Astrocyte (in vitro differentiated cells and primary cell): Measurements from ENCODE around the gene KCNS3. TPM values are rescaled to one million over a fixed set of nuclear protein-coding genes. Genes with fewer than 3 reads are reported as not detected.

Source experiments
- DNase-seq: peaks from one replicate; pipeline ENCODE4 v3.0.0-alpha.2; 2010; ENCODE audit warnings: low read depth
- FAIRE-seq: peaks from 2 replicates; lab custom pipeline; 2011; peaks lifted over from hg19 to GRCh38; lab: Jason Lieb, UNC
- H2AFZ ChIP-seq: 2 replicates; pipeline ENCODE4 v1.6.0; 2012; ENCODE audit warnings: low read depth, low read length, inconsistent platforms
- H3K27ac ChIP-seq: 2 replicates; pipeline ENCODE4 v1.5.1; 2011; ENCODE audit warnings: low read depth, low read length, inconsistent platforms
- H3K27me3 ChIP-seq: 2 replicates; pipeline ENCODE4 v1.6.0; 2011; ENCODE audit warnings: low read length, inconsistent platforms; ENCODE audit not compliant: insufficient read depth
- H3K36me3 ChIP-seq: 2 replicates; pipeline ENCODE4 v1.5.1; 2011; ENCODE audit warnings: low read length, inconsistent platforms; ENCODE audit not compliant: insufficient read depth
- H3K4me1 ChIP-seq: 2 replicates; pipeline ENCODE4 v1.5.1; 2011; ENCODE audit warnings: low read length, inconsistent platforms; ENCODE audit not compliant: insufficient read depth
- H3K4me2 ChIP-seq: 2 replicates; pipeline ENCODE4 v1.6.0; 2012; ENCODE audit warnings: low read length, inconsistent platforms
- H3K4me3 ChIP-seq: 2 replicates; pipeline ENCODE4 v1.5.1; 2011; ENCODE audit warnings: low read depth, mild to moderate bottlenecking, low read length, inconsistent platforms; ENCODE audit not compliant: insufficient read depth
- H3K79me2 ChIP-seq: 2 replicates; pipeline ENCODE4 v1.6.0; 2012; ENCODE audit warnings: mild to moderate bottlenecking, low read length, inconsistent platforms; ENCODE audit not compliant: insufficient read depth
- H3K9ac ChIP-seq: 2 replicates; pipeline ENCODE4 v1.6.0; 2012; ENCODE audit warnings: mild to moderate bottlenecking, low read length, inconsistent platforms
- H3K9me3 ChIP-seq: 2 replicates; pipeline ENCODE4 v1.5.1; 2012; ENCODE audit warnings: low read depth, mild to moderate bottlenecking, low read length, inconsistent platforms; ENCODE audit not compliant: insufficient read depth
- H4K20me1 ChIP-seq: 2 replicates; pipeline ENCODE4 v1.6.0; 2012; ENCODE audit warnings: low read length, inconsistent platforms; ENCODE audit not compliant: insufficient read depth
- H3K27ac Mint-ChIP-seq: one replicate; pipeline ENCODE4 v1.8.0; 2021; ENCODE audit warnings: mild to moderate bottlenecking, mixed read lengths; ENCODE audit not compliant: unreplicated experiment
- H3K27me3 Mint-ChIP-seq: one replicate; pipeline ENCODE4 v1.8.0; 2021; ENCODE audit warnings: low read depth, mixed read lengths; ENCODE audit not compliant: unreplicated experiment
- H3K36me3 Mint-ChIP-seq: one replicate; pipeline ENCODE4 v1.8.0; 2021; ENCODE audit warnings: low read depth, mixed read lengths; ENCODE audit not compliant: unreplicated experiment
- H3K4me1 Mint-ChIP-seq: one replicate; pipeline ENCODE4 v1.8.0; 2021; ENCODE audit warnings: low read depth, mixed read lengths; ENCODE audit not compliant: unreplicated experiment
- H3K4me3 Mint-ChIP-seq: one replicate; pipeline ENCODE4 v1.8.0; 2021; ENCODE audit warnings: mild to moderate bottlenecking, moderate library complexity, mixed read lengths; ENCODE audit not compliant: unreplicated experiment
- H3K9me3 Mint-ChIP-seq: one replicate; pipeline ENCODE4 v1.8.0; 2021; ENCODE audit warnings: mild to moderate bottlenecking, mixed read lengths; ENCODE audit not compliant: unreplicated experiment
- CTCF ChIP-seq: IDR thresholded peaks from 2 replicates; pipeline ENCODE4 v1.5.1; 2011; ENCODE audit warnings: low read depth, mild to moderate bottlenecking, inconsistent platforms, low read length, moderate library complexity; ENCODE audit not compliant: insufficient read depth
- EZH2 ChIP-seq: IDR thresholded peaks from 2 replicates; pipeline ENCODE4 v1.6.1; 2012; ENCODE audit warnings: mild to moderate bottlenecking, low read length, inconsistent platforms; ENCODE audit not compliant: insufficient read depth
- total RNA-seq: library from RNA; stranded (reverse); gene quantifications from 2 replicates; pipeline ENCODE4 v1.2.1, GENCODE V29; 2021

The KCNS3 gene
- total RNA-seq, 1 donor from 2014 or later, result 1.7 TPM

- no peaks in the 10 kb centered on the region for H3K79me2 ChIP-seq
- no peak for FAIRE-seq
- no peaks in the 10 kb centered on the region for H3K36me3 Mint-ChIP-seq
- H4K20me1 ChIP-seq, result no peaks in the 10 kb centered on the region
- DNase-seq, result no peak
- H3K27me3 Mint-ChIP-seq, result peaks cover 6% of the 10 kb centered on the region
- H3K4me3 Mint-ChIP-seq, result no peak overlapping the region
- no peak overlapping the region for H3K9ac ChIP-seq
- no peak overlapping the region for H3K4me2 ChIP-seq
- peaks cover 2% of the 10 kb centered on the region for H3K9me3 Mint-ChIP-seq
- H3K9me3 ChIP-seq, result no peaks in the 10 kb centered on the region
- TF ChIP-seq CTCF, result no peak
- TF ChIP-seq EZH2, result no peak
- peaks cover 7% of the 10 kb centered on the region for H3K4me1 Mint-ChIP-seq
- no peak overlapping the region for H2AFZ ChIP-seq
- H3K27me3 ChIP-seq, result no peaks in the 10 kb centered on the region
- H3K4me3 ChIP-seq, result no peak overlapping the region
- H3K4me1 ChIP-seq, result no peaks in the 10 kb centered on the region
- no peak overlapping the region for H3K27ac Mint-ChIP-seq
- H3K27ac ChIP-seq, result no peak overlapping the region
- H3K36me3 ChIP-seq, result no peaks in the 10 kb centered on the region
Observed at GRCh38 chr2:17959356-17959755, 80.9 kb downstream of the KCNS3 start.

GRCh38 chr2:17959833-17960232, 81.4 kb downstream of the KCNS3 start:
- no peaks in the 10 kb centered on the region for H3K36me3 ChIP-seq
- H3K9me3 ChIP-seq, result no peaks in the 10 kb centered on the region
- no peaks in the 10 kb centered on the region for H3K27me3 ChIP-seq
- H3K79me2 ChIP-seq, result no peaks in the 10 kb centered on the region
- no peak for TF ChIP-seq CTCF
- no peak for TF ChIP-seq EZH2
- Mint-ChIP-seq H3K4me1 (peaks cover 7% of the 10 kb centered on the region), H3K27ac (no peak overlapping the region), H3K4me3 (no peak overlapping the region), H3K9me3 (peaks cover 2% of the 10 kb centered on the region), H3K27me3 (peaks cover 6% of the 10 kb centered on the region), H3K36me3 (no peaks in the 10 kb centered on the region)
- DNase-seq (no peak), FAIRE-seq (no peak)
- H3K4me1 ChIP-seq, result no peaks in the 10 kb centered on the region
- H3K27ac ChIP-seq, result no peak overlapping the region
- no peak overlapping the region for H2AFZ ChIP-seq
- no peaks in the 10 kb centered on the region for H4K20me1 ChIP-seq
- H3K4me3 ChIP-seq, result no peak overlapping the region
- no peak overlapping the region for H3K9ac ChIP-seq
- H3K4me2 ChIP-seq, result no peak overlapping the region

- FAIRE-seq, result no peak
- Histone ChIP-seq H3K4me1 (no peaks in the 10 kb centered on the region), H3K4me3 (no peak overlapping the region), H3K79me2 (no peaks in the 10 kb centered on the region), H3K4me2 (no peak overlapping the region), H3K9me3 (no peaks in the 10 kb centered on the region), H3K27ac (no peak overlapping the region), H3K36me3 (no peaks in the 10 kb centered on the region), H4K20me1 (no peaks in the 10 kb centered on the region), H3K27me3 (no peaks in the 10 kb centered on the region), H2AFZ (no peak overlapping the region), H3K9ac (no peak overlapping the region)
- Mint-ChIP-seq H3K9me3 (peaks cover 2% of the 10 kb centered on the region), H3K27me3 (peaks cover 5% of the 10 kb centered on the region), H3K4me3 (no peak overlapping the region), H3K4me1 (peaks cover 7% of the 10 kb centered on the region), H3K36me3 (no peaks in the 10 kb centered on the region), H3K27ac (no peak overlapping the region)
- TF ChIP-seq CTCF (no peak), EZH2 (no peak)
- no peak for DNase-seq
Observed at GRCh38 chr2:17960925-17961324, 82.5 kb downstream of the KCNS3 start.
